Uterus (tissue), 4 donors: ENCODE measurements around the gene GRIK4. TPM values are rescaled to one million over a fixed set of nuclear protein-coding genes. Genes with fewer than 3 reads are reported as not detected.

Experiments
- DNase-seq, 2 donors: peaks; one replicate each; pipeline ENCODE4 v3.0.0-alpha.2; 2019 to 2020
- H3K27ac ChIP-seq, 2 donors: fragments of 200-600 bp; sonication (generic); 1 replicate in 1 of 2; 2 replicates in 1 of 2; pipeline ENCODE4 v1.5.1; 2016 to 2018
- H3K27me3 ChIP-seq, 2 donors: fragments of 200-600 bp; sonication (generic); one replicate each; pipeline ENCODE4 v1.5.1; 2018 to 2019; ENCODE audit warnings: control low read depth in 1 of 2
- H3K36me3 ChIP-seq, 2 donors: fragments of 200-600 bp; sonication (generic); one replicate each; pipeline ENCODE4 v1.5.1; 2019; ENCODE audit warnings: control low read depth in 1 of 2
- H3K4me1 ChIP-seq, 2 donors: fragments of 200-600 bp; sonication (generic); one replicate each; pipeline ENCODE4 v1.5.1; 2018 to 2019; ENCODE audit warnings: control low read depth in 1 of 2
- H3K4me3 ChIP-seq, 2 donors: fragments of 200-600 bp; sonication (generic); 1 replicate in 1 of 2; 2 replicates in 1 of 2; pipeline ENCODE4 v1.5.1; 2018 to 2019; ENCODE audit warnings: mild to moderate bottlenecking in 1 of 2
- H3K9me3 ChIP-seq, 2 donors: fragments of 200-600 bp; sonication (generic); one replicate each; pipeline ENCODE4 v1.5.1; 2019; ENCODE audit warnings: control low read depth in 1 of 2
- CTCF ChIP-seq, 4 experiments: fragments of 200-600 bp in 2 of 4; fragments of 450-650 bp in 2 of 4; sonication (generic) in 2 of 4; IDR thresholded peaks; one replicate each; pipeline ENCODE4 v1.5.1; 2016 to 2019; ENCODE audit warnings: antibody characterized with exemption in 4 of 4, mild to moderate bottlenecking in 2 of 4, moderate library complexity in 1 of 4
- POLR2A ChIP-seq, 2 donors: fragments of 450-650 bp; IDR thresholded peaks; one replicate each; pipeline ENCODE4 v1.6.1; 2016; ENCODE audit warnings: antibody characterized with exemption in 2 of 2, mild to moderate bottlenecking in 1 of 2, moderate library complexity in 1 of 2
- intact Hi-C: fragments of 100-400 bp; cut with DNase I; formaldehyde crosslinking; loops from one replicate; pipeline ENCODE4 v1.15.1; 2023; ENCODE audit warnings: low total_unique reads
- total RNA-seq, 4 donors: library from RNA; depleted of rRNA in 3 of 4; stranded (reverse); fragments of >200 nt in 3 of 4; gene quantifications; one replicate each; pipeline versions ENCODE4 v1.1.0 to v1.2.4, GENCODE V29; 2014 to 2023
- donor health status: DM: yes; HTN: yes; CAD: no.

The GRIK4 gene
- total RNA-seq, 4 donors from 2014 or later: 0.28 to 1.1 TPM; not detected in 2

GRCh38 chr11:120612513-120613263, 101.1 kb downstream of the GRIK4 start:
- no peak for DNase-seq
- H3K27me3 ChIP-seq: no peaks in the 10 kb centered on the region
- no peaks in the 10 kb centered on the region for H3K36me3 ChIP-seq
- intact Hi-C loops: no loop called here
- H3K4me1 ChIP-seq: no peaks in the 10 kb centered on the region
- H3K9me3 ChIP-seq: no peaks in the 10 kb centered on the region
- H3K27ac ChIP-seq: no peak overlapping the region
- H3K4me3 ChIP-seq: no peak overlapping the region
- TF ChIP-seq CTCF (IDR thresholded peaks at IDR 0.05): no peak
- TF ChIP-seq POLR2A (IDR thresholded peaks at IDR 0.05): no peak

GRCh38 chr11:120613264-120614226, 102.0 kb downstream of the GRIK4 start:
- Histone ChIP-seq H3K27ac (no peak overlapping the region), H3K36me3 (no peaks in the 10 kb centered on the region), H3K4me3 (no peak overlapping the region), H3K9me3 (no peaks in the 10 kb centered on the region), H3K4me1 (no peaks in the 10 kb centered on the region), H3K27me3 (no peaks in the 10 kb centered on the region)
- DNase-seq: no peak
- no peak for TF ChIP-seq POLR2A (IDR thresholded peaks at IDR 0.05)
- no peak for TF ChIP-seq CTCF (IDR thresholded peaks at IDR 0.05)
- intact Hi-C loops: no loop called here

- intact Hi-C loops: no loop called here
- Histone ChIP-seq H3K9me3 (no peaks in the 10 kb centered on the region), H3K4me3 (no peak overlapping the region), H3K27me3 (no peaks in the 10 kb centered on the region), H3K4me1 (no peaks in the 10 kb centered on the region), H3K36me3 (no peaks in the 10 kb centered on the region), H3K27ac (no peak overlapping the region)
- DNase-seq: no peak
- TF ChIP-seq POLR2A (IDR thresholded peaks at IDR 0.05) (no peak), CTCF (IDR thresholded peaks at IDR 0.05) (no peak)
These were observed 103.8 kb downstream of the GRIK4 start for GRCh38 chr11:120615391-120615790.

GRCh38 chr11:120618399-120618798, 106.9 kb downstream of the GRIK4 start:
- intact Hi-C loops: no loop called here
- Histone ChIP-seq H3K4me3 (no peak overlapping the region), H3K9me3 (no peaks in the 10 kb centered on the region), H3K27me3 (no peaks in the 10 kb centered on the region), H3K27ac (no peak overlapping the region), H3K36me3 (no peaks in the 10 kb centered on the region), H3K4me1 (no peaks in the 10 kb centered on the region)
- no peak for DNase-seq
- TF ChIP-seq CTCF (IDR thresholded peaks at IDR 0.05) (no peak), POLR2A (IDR thresholded peaks at IDR 0.05) (no peak)
